ENCODE results near the gene ROCK2.

Gene ROCK2

GRCh38 chr2:11243512-11243911 lies 100.9 kb downstream of the ROCK2 start:
- DNase-seq (ENCODE audit: extremely low read depth, low read depth) = no peak
- no peak for TF ChIP-seq CTCF (IDR thresholded peaks at IDR 0.05; ENCODE audit: low read depth, low read length)

- DNase-seq (ENCODE audit: extremely low read depth, low read depth) = no peak
- no peak for TF ChIP-seq CTCF (IDR thresholded peaks at IDR 0.05; ENCODE audit: low read depth, low read length)
These were observed 101.8 kb downstream of the ROCK2 start for GRCh38 chr2:11242542-11243174.

- TF ChIP-seq CTCF (IDR thresholded peaks at IDR 0.05; ENCODE audit: low read depth, low read length) = no peak
- DNase-seq (ENCODE audit: extremely low read depth, low read depth) = no peak
These were observed 102.8 kb downstream of the ROCK2 start for GRCh38 chr2:11241412-11242203.

- no peak for DNase-seq (ENCODE audit: extremely low read depth, low read depth)
- TF ChIP-seq CTCF (IDR thresholded peaks at IDR 0.05; ENCODE audit: low read depth, low read length) = no peak
These were observed 104.6 kb downstream of the ROCK2 start for GRCh38 chr2:11239666-11240462.

- TF ChIP-seq CTCF (IDR thresholded peaks at IDR 0.05; ENCODE audit: low read depth, low read length) = no peak
- no peak for DNase-seq (ENCODE audit: extremely low read depth, low read depth)
These were observed 105.3 kb downstream of the ROCK2 start for GRCh38 chr2:11239147-11239546.

- no peak for DNase-seq (ENCODE audit: extremely low read depth, low read depth)
- no peak for TF ChIP-seq CTCF (IDR thresholded peaks at IDR 0.05; ENCODE audit: low read depth, low read length)
These were observed 107.3 kb downstream of the ROCK2 start for GRCh38 chr2:11237122-11237521.

GRCh38 chr2:11236335-11236734 lies 108.1 kb downstream of the ROCK2 start:
- no peak for DNase-seq (ENCODE audit: extremely low read depth, low read depth)
- TF ChIP-seq CTCF (IDR thresholded peaks at IDR 0.05; ENCODE audit: low read depth, low read length) = no peak

Measured in AG09319 (cell line).